ENCODE measurements around the gene ZNF316. TPM values are rescaled to one million over a fixed set of nuclear protein-coding genes. Genes with fewer than 3 reads are reported as not detected.

Gene ZNF316
- polyA plus RNA-seq, 1 of the 3 experiments (the other 2 are of a cell fraction) = 18.6 TPM

DNA sequence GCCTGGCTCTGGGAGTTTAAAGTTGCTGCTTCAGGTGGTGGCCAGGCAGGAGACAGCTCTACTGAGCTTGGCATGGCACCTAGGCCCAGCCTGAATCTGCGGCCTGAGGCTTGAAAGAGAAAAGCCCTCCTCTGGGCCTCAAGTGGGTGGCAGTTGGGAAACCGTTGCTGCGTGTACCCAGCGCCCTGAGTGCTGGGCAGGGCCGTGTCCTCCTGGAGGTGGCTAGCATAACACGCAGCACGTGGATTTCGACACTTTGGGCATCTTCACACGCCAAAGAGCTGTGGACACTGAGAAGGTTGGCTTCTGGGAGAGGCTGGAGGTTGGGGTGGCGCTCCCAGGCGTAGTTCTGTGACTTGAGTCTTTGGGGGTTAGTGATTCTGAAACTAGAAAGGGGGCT lies 2.5 kb downstream of the ZNF316 start:
- H3K9me3 ChIP-seq = no peaks in the 10 kb centered on the region
- POLR2A ChIA-PET = no interaction called here
- H3K9me2 ChIP-seq = no peaks in the 10 kb centered on the region
- no peak overlapping the region for H3K27ac ChIP-seq (ENCODE audit: low read depth in 2 of 2, low read length in 1 of 2)
- CTCF ChIA-PET = interaction anchor here (1.8 to 2.0 kb wide), 2 partner anchors 20 to 50 kb away, joined by 6 to 11 read pairs; partner anchors contain the start of gene INTS15
- no peak overlapping the region for H3K9ac ChIP-seq
- peaks cover 13% of the 10 kb centered on the region; the same call in 1 of the 2 replicates for H4K20me1 ChIP-seq (ENCODE audit: insufficient read depth)
- no peak overlapping the region for H2AFZ ChIP-seq (ENCODE audit: low read depth)
- H3K27me3 ChIP-seq (ENCODE audit: insufficient read depth) = no peaks in the 10 kb centered on the region
- H3K79me2 ChIP-seq (ENCODE audit: insufficient read depth) = peaks cover 56% of the 10 kb centered on the region
- H3K36me3 ChIP-seq (replicated peaks in 1 of 2; ENCODE audit: control insufficient read depth in 1 of 2, insufficient read depth in 2 of 2, low read length in 1 of 2) = peaks cover 30 to 54% of the 10 kb centered on the region in 2 experiments
- WGBS (ENCODE audit: low lambda C conversion rate) = over 99% methylated on average over 8 of the region's 11 CpGs
- H3F3A ChIP-seq (replicated peaks; ENCODE audit: insufficient read depth) = no peaks in the 10 kb centered on the region
- no peak for TF ChIP-seq POLR2AphosphoS5 (IDR thresholded peaks at IDR 0.05; ENCODE audit: low read depth, low read length)
- no peak for TF ChIP-seq EP300 (IDR thresholded peaks at IDR 0.05; ENCODE audit: borderline replicate concordance in 1 of 2, low read depth in 1 of 2, low read length in 1 of 2)
- TF ChIP-seq GATA2 (CRISPR knock-in tag; IDR thresholded peaks at IDR 0.05) = no peak
- no peak for TF ChIP-seq MXI1 (IDR thresholded peaks at IDR 0.05; ENCODE audit: low read depth, low read length)
- no peak overlapping the region for H3K4me3 ChIP-seq (ENCODE audit: low read depth in 2 of 2, low read length in 1 of 2)
- DNase-seq = no peak
- 0 out of 2 replicates have a peak overlapping the region, but pooled peaks have one; percentile 99 for H3K4me2 ChIP-seq
- H3K4me1 ChIP-seq (ENCODE audit: control insufficient read depth in 1 of 2, insufficient read depth in 2 of 2, low read depth in 1 of 2, low read length in 1 of 2) = peaks cover 5 to 15% of the 10 kb centered on the region in 2 experiments; a peak in 2 of 4 replicates

DNA sequence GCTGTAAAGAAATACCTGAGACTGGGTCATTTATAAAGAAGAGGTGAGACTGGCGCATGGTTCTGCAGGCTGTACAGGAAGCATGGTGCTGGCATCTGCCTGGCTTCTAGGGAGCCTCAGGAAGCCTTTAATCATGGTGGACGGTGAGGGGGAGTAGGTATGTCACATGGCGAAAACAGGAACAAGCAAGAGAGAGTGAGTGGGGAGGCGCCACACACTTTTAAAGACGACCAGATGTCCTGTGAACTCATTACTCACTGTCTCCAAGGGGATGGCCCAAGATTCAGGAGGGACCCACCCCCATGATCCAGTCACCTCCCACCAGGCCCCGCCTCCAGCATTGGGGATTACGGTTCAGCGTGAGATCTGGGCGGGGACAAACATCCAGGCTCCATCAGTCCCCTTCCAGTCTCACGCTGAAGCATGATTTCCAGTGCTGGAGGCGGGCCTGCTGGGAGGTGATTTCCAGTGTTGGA lies 3.2 kb downstream of the ZNF316 start:
- H3K4me1 ChIP-seq (ENCODE audit: control insufficient read depth in 1 of 2, insufficient read depth in 2 of 2, low read depth in 1 of 2, low read length in 1 of 2) = peaks cover 5 to 15% of the 10 kb centered on the region in 2 experiments; a peak in 2 of 4 replicates
- peaks cover 34 to 60% of the 10 kb centered on the region in 2 experiments for H3K36me3 ChIP-seq (replicated peaks in 1 of 2; ENCODE audit: control insufficient read depth in 1 of 2, insufficient read depth in 2 of 2, low read length in 1 of 2)
- H3K4me3 ChIP-seq (ENCODE audit: low read depth in 2 of 2, low read length in 1 of 2) = no peak overlapping the region
- no peak overlapping the region for H3K27ac ChIP-seq (ENCODE audit: low read depth in 2 of 2, low read length in 1 of 2)
- ChIA-PET CTCF (interaction anchor here (0.9 to 1.8 kb wide), 2 partner anchors 17 to 19 kb away, joined by 3 to 11 read pairs; no protein-coding TSS in a partner anchor), POLR2A (no interaction called here)
- no peak for DNase-seq
- H3K9ac ChIP-seq = no peak overlapping the region
- H3F3A ChIP-seq (replicated peaks; ENCODE audit: insufficient read depth) = no peaks in the 10 kb centered on the region
- H3K27me3 ChIP-seq (ENCODE audit: insufficient read depth) = no peaks in the 10 kb centered on the region
- peaks cover 56% of the 10 kb centered on the region for H3K79me2 ChIP-seq (ENCODE audit: insufficient read depth)
- H3K4me2 ChIP-seq = no peak overlapping the region
- H3K9me2 ChIP-seq = no peaks in the 10 kb centered on the region
- 94% methylated on average over 11 of the region's 11 CpGs for WGBS (ENCODE audit: low lambda C conversion rate)
- TF ChIP-seq MEF2A (IDR thresholded peaks at IDR 0.05; ENCODE audit: borderline replicate concordance, low read depth) (no peak), EZH2phosphoT487 (IDR thresholded peaks at IDR 0.05; ENCODE audit: borderline replicate concordance, low read depth) (no peak), SMC3 (IDR thresholded peaks at IDR 0.05; ENCODE audit: low read depth, low read length) (no peak), TCF12 (IDR thresholded peaks at IDR 0.05) (no peak), ELF1 (IDR thresholded peaks at IDR 0.05) (no peak), CHD2 (IDR thresholded peaks at IDR 0.05; ENCODE audit: low read length, partially characterized antibody) (no peak), GABPA (IDR thresholded peaks at IDR 0.05; ENCODE audit: low read depth) (no peak), NRF1 (IDR thresholded peaks at IDR 0.05; ENCODE audit: low read depth, low read length) (no peak), TAF1 (IDR thresholded peaks at IDR 0.05; ENCODE audit: borderline replicate concordance, low read depth, low read length) (no peak)
- no peak overlapping the region for H2AFZ ChIP-seq (ENCODE audit: low read depth)
- no peaks in the 10 kb centered on the region for H3K9me3 ChIP-seq
- peaks cover 13% of the 10 kb centered on the region; the same call in 1 of the 2 replicates for H4K20me1 ChIP-seq (ENCODE audit: insufficient read depth)
